ENCODE measurements around the gene SETBP1. TPM values are rescaled to one million over a fixed set of nuclear protein-coding genes. Genes with fewer than 3 reads are reported as not detected.

The SETBP1 gene
- total RNA-seq, 4 donors from 2014 or later, result 26.2 to 40.8 (median 33.6) TPM

DNA sequence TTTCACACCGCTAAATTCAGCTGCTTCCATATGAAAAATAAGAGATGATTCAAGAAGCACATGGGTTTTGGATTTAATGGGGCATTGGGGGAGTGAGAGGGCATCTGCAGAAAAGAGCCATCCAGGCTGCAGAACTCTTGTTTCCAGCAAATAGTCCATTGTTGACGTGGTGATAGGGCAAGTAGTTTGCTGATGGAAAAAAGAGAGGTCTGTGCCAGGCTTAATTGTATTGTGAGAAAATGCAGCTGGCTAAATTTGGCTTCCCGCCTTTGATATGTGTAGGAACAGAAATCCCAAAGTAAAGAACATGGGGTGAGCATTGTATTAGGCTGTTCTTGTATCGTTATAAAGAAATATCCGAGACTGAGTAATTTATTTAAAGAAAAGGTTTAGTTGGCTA, 199.5 kb downstream of the SETBP1 start:
- H3K27ac ChIP-seq, result no peak overlapping the region
- 87% methylated on average over 5 of the region's 5 CpGs for WGBS, 2 donors
- no peak for DNase-seq (ENCODE audit: low spot score in 2 of 2)
- no peak overlapping the region for H3K4me3 ChIP-seq
- H3K4me1 ChIP-seq, result no peaks in the 10 kb centered on the region
- H3K27me3 ChIP-seq, result no peaks in the 10 kb centered on the region
- TF ChIP-seq, protein P1, sequence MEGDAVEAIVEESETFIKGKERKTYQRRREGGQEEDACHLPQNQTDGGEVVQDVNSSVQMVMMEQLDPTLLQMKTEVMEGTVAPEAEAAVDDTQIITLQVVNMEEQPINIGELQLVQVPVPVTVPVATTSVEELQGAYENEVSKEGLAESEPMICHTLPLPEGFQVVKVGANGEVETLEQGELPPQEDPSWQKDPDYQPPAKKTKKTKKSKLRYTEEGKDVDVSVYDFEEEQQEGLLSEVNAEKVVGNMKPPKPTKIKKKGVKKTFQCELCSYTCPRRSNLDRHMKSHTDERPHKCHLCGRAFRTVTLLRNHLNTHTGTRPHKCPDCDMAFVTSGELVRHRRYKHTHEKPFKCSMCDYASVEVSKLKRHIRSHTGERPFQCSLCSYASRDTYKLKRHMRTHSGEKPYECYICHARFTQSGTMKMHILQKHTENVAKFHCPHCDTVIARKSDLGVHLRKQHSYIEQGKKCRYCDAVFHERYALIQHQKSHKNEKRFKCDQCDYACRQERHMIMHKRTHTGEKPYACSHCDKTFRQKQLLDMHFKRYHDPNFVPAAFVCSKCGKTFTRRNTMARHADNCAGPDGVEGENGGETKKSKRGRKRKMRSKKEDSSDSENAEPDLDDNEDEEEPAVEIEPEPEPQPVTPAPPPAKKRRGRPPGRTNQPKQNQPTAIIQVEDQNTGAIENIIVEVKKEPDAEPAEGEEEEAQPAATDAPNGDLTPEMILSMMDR (IDR thresholded peaks at IDR 0.05), result no peak
- TF ChIP-seq POLR2A (IDR thresholded peaks at IDR 0.05) (no peak), EP300 (IDR thresholded peaks at IDR 0.05) (no peak)
- no peaks in the 10 kb centered on the region for H3K9me3 ChIP-seq
- no peaks in the 10 kb centered on the region for H3K36me3 ChIP-seq

GRCh38 chr18:44881461-44882162, 200.9 kb downstream of the SETBP1 start:
- DNase-seq (ENCODE audit: low spot score in 2 of 2), result no peak
- Histone ChIP-seq H3K4me3 (no peak overlapping the region), H3K27ac (no peak overlapping the region), H3K27me3 (no peaks in the 10 kb centered on the region), H3K9me3 (no peaks in the 10 kb centered on the region), H3K4me1 (no peaks in the 10 kb centered on the region), H3K36me3 (no peaks in the 10 kb centered on the region)
- TF ChIP-seq POLR2A (IDR thresholded peaks at IDR 0.05) (no peak), EP300 (IDR thresholded peaks at IDR 0.05) (no peak)
- TF ChIP-seq, protein P1 (IDR thresholded peaks at IDR 0.05), result no peak
- 74 to 86% methylated on average over 9 of the region's 9 CpGs for WGBS, 2 donors

DNA sequence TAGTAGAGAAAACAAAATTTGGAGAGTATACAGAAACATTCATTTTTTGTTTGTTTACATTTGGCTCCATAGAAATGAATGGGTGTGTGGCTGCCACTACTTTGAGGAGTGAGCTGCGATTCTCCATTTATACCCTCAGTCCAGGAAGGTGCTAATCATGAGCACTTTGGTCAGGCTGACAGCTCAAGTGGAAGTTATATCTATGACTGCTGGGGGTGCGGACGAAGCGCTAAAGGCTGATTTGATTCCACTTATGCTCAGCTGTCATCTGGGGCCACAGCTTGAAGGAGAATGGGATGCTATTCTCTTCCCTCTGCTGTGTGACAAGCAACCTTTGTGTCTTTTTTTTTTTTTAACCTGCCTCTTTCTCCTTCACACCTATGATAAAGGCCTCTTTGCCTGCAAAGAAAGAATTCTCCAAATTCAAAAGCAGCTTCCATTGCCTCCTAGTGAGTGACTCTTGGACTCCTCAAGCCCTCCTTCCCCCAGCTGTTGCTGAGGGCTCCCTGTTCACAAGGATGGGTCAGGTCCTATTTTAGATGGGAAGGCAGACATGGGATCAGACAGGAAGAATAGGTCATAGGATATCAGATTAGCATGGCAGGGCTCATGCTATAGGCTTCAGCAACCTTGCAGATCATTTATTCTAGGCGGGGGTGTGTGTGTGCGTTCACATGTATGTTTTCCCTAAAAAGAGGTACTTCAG, 201.6 kb downstream of the SETBP1 start:
- Histone ChIP-seq H3K4me3 (no peak overlapping the region), H3K4me1 (peaks cover 0 to 5% (median 2%) of the 10 kb centered on the region in 4 donors), H3K27ac (no peak overlapping the region), H3K9me3 (no peaks in the 10 kb centered on the region), H3K27me3 (no peaks in the 10 kb centered on the region), H3K36me3 (no peaks in the 10 kb centered on the region)
- 86 to 89% methylated on average over 6 of the region's 6 CpGs for WGBS, 2 donors
- TF ChIP-seq EP300 (IDR thresholded peaks at IDR 0.05) (no peak), POLR2A (IDR thresholded peaks at IDR 0.05) (no peak)
- TF ChIP-seq, protein P1 (IDR thresholded peaks at IDR 0.05), result no peak
- DNase-seq (ENCODE audit: low spot score in 2 of 2), result no peak

DNA sequence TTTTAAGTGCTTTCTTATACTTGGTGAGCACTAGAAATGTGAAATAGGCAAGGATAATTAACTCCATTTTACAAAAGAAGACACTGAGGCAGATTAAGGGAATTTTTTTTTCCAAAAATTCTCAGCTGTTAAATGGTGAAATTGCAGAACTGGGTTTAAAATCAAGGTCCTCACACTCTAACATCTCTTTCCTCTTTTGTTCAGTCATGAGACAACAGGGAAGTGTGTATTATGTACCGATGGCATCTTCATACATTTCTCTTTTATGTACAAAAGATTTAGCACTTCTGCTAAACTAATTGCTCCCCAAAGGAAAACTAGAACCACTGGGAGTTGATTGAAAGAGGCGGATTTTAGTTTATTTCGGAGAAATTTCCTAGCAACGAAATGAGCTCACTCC, 203.0 kb downstream of the SETBP1 start:
- Histone ChIP-seq H3K27me3 (no peaks in the 10 kb centered on the region), H3K4me3 (no peak overlapping the region), H3K27ac (no peak overlapping the region), H3K9me3 (no peaks in the 10 kb centered on the region), H3K36me3 (no peaks in the 10 kb centered on the region), H3K4me1 (peaks cover 0 to 8% (median 2%) of the 10 kb centered on the region in 4 donors)
- TF ChIP-seq, protein P1 (IDR thresholded peaks at IDR 0.05), result no peak
- TF ChIP-seq EP300 (IDR thresholded peaks at IDR 0.05) (no peak), POLR2A (IDR thresholded peaks at IDR 0.05) (no peak)
- 85 to 88% methylated on average over 4 of the region's 4 CpGs for whole genome bisulfite sequencing, 2 donors
- DNase-seq (ENCODE audit: low spot score in 2 of 2), result no peak

GRCh38 chr18:44884431-44884830, 203.7 kb downstream of the SETBP1 start:
- TF ChIP-seq, protein P1 (IDR thresholded peaks at IDR 0.05), result no peak
- no peak for TF ChIP-seq POLR2A (IDR thresholded peaks at IDR 0.05)
- H3K4me1 ChIP-seq, result peaks cover 0 to 15% (median 2%) of the 10 kb centered on the region in 4 donors
- no peaks in the 10 kb centered on the region for H3K9me3 ChIP-seq
- no peak overlapping the region for H3K4me3 ChIP-seq
- DNase-seq (ENCODE audit: low spot score in 2 of 2), result no peak
- H3K27ac ChIP-seq, result no peak overlapping the region
- H3K36me3 ChIP-seq, result no peaks in the 10 kb centered on the region
- H3K27me3 ChIP-seq, result no peaks in the 10 kb centered on the region
